ENCODE measurements around the gene RNF19B. TPM values are rescaled to one million over a fixed set of nuclear protein-coding genes. Genes with fewer than 3 reads are reported as not detected.

Gene RNF19B
- total and polyA plus RNA-seq, 2 of the 13 experiments (the other 11 are each of a cell fraction or from before 2014, with no cell fraction given), result 15.3 to 22.5 TPM

- TF ChIP-seq PLSCR1 (CRISPR knock-in tag; IDR thresholded peaks at IDR 0.05; ENCODE audit: borderline replicate concordance) (no peak), GATAD2A (CRISPR knock-in tag; IDR thresholded peaks at IDR 0.05) (no peak; the same call in 1 of the 2 replicates), ZBTB25 (CRISPR knock-in tag; IDR thresholded peaks at IDR 0.05) (peak; percentile 57; the same call in 1 of the 2 replicates), HNRNPUL1 (IDR thresholded peaks at IDR 0.05; ENCODE audit: low read depth, low read length) (no peak), KLF12 (CRISPR knock-in tag; IDR thresholded peaks at IDR 0.05; ENCODE audit: borderline replicate concordance) (peak; percentile 61; the same call in 1 of the 2 replicates), HNF4G (IDR thresholded peaks at IDR 0.05; ENCODE audit: borderline replicate concordance, low read depth, low read length) (0 out of 2 replicates have a peak, but pooled peaks have one; percentile 30), HNF4G (CRISPR knock-in tag; IDR thresholded peaks at IDR 0.05; ENCODE audit: borderline replicate concordance, low read depth) (peak; percentile 69; the same call in 1 of the 2 replicates), NFYC (CRISPR knock-in tag; IDR thresholded peaks at IDR 0.05) (no peak; the same call in 1 of the 2 replicates), ARNT (IDR thresholded peaks at IDR 0.05) (no peak), ATF1 (CRISPR knock-in tag; IDR thresholded peaks at IDR 0.05) (no peak), TEAD2 (CRISPR knock-in tag; IDR thresholded peaks at IDR 0.05) (no peak), ZNF770 (CRISPR knock-in tag; IDR thresholded peaks at IDR 0.05) (no peak), SRY (CRISPR knock-in tag; IDR thresholded peaks at IDR 0.05) (no peak; the same call in 1 of the 2 replicates), MTERF4 (CRISPR knock-in tag; IDR thresholded peaks at IDR 0.05) (peak; percentile 73), RFX1 (IDR thresholded peaks at IDR 0.05) (0 out of 2 replicates have a peak, but pooled peaks have one; percentile 10), ZFP82 (CRISPR knock-in tag; IDR thresholded peaks at IDR 0.05; ENCODE audit: borderline replicate concordance) (no peak), NBN (conservative IDR thresholded peaks at IDR 0.05) (no peak), SKIL (CRISPR knock-in tag; IDR thresholded peaks at IDR 0.05; ENCODE audit: borderline replicate concordance) (no peak; the same call in 1 of the 2 replicates), ZNF720 (CRISPR knock-in tag; IDR thresholded peaks at IDR 0.05) (no peak), CBFB (CRISPR knock-in tag; IDR thresholded peaks at IDR 0.05) (peak; percentile 22; the same call in 1 of the 2 replicates), ZNF510 (CRISPR knock-in tag; IDR thresholded peaks at IDR 0.05; ENCODE audit: low read depth) (no peak), MYC (CRISPR knock-in tag; IDR thresholded peaks at IDR 0.05; ENCODE audit: borderline replicate concordance) (no peak; the same call in 1 of the 2 replicates), MXD3 (CRISPR knock-in tag; IDR thresholded peaks at IDR 0.05) (peak; percentile 75)
Measured at GRCh38 chr1:32964461-32965250, at the start of gene RNF19B (continued).
